PFSK-1 (cell line): Measurements from ENCODE around the gene NCKIPSD.

ENCODE experiments used
- POLR2AphosphoS5 ChIP-seq: IDR thresholded peaks from 2 replicates; pipeline ENCODE4 v1.6.1; 2012; ENCODE audit warnings: low read depth, mild to moderate bottlenecking, control low read depth, low read length, moderate library complexity
- TAF1 ChIP-seq: IDR thresholded peaks from 2 replicates; pipeline ENCODE4 v1.6.1; 2012; ENCODE audit warnings: low read length, control low read depth, borderline replicate concordance; ENCODE audit not compliant: insufficient read depth
- TF ChIP-seq, protein P1 (sequence below), 2 experiments: IDR thresholded peaks; 2 replicates each; pipeline versions ENCODE4 v1.6.1 to v1.8.0; 2011 to 2012; ENCODE audit warnings: low read depth in 2 of 2, low read length in 2 of 2, control low read depth in 1 of 2, inconsistent platforms in 1 of 2, mild to moderate bottlenecking in 1 of 2, moderate library complexity in 1 of 2; ENCODE audit not compliant: insufficient read depth in 1 of 2

DNA sequence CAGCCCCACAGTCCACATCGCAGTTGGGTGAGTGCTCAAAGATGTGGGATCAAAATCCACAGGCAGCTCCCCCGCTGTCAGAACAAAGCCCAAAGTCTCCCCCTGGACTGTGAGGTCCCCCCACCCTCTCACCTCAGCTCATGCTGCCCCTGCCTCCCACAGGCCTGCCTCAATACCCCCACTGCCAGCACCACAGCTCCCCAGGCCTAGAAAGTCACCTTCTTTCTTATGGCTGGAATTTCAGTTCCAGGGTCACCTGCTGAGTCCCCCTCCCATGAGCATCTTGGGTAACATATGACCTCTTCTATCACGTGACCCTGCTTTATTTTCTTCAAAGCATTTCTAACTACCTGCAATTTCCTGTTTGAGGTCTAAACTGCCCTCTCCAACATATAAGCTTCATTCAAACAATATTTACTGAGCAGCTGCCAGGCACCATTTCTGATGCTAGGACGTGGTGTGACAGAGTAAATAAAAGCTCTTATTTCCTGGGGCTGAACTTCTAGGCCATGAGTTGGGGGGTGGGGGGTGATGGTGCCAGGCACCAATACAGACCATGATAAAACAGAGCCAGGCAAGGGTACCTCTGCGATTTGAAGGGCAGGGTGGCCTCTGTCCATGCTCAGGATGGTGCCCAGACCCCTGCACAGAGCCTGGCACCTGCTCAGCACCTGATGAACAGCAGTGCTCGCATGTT lies 61.7 kb downstream of the NCKIPSD start:
- TF ChIP-seq POLR2AphosphoS5, result no peak
- TF ChIP-seq, protein P1, sequence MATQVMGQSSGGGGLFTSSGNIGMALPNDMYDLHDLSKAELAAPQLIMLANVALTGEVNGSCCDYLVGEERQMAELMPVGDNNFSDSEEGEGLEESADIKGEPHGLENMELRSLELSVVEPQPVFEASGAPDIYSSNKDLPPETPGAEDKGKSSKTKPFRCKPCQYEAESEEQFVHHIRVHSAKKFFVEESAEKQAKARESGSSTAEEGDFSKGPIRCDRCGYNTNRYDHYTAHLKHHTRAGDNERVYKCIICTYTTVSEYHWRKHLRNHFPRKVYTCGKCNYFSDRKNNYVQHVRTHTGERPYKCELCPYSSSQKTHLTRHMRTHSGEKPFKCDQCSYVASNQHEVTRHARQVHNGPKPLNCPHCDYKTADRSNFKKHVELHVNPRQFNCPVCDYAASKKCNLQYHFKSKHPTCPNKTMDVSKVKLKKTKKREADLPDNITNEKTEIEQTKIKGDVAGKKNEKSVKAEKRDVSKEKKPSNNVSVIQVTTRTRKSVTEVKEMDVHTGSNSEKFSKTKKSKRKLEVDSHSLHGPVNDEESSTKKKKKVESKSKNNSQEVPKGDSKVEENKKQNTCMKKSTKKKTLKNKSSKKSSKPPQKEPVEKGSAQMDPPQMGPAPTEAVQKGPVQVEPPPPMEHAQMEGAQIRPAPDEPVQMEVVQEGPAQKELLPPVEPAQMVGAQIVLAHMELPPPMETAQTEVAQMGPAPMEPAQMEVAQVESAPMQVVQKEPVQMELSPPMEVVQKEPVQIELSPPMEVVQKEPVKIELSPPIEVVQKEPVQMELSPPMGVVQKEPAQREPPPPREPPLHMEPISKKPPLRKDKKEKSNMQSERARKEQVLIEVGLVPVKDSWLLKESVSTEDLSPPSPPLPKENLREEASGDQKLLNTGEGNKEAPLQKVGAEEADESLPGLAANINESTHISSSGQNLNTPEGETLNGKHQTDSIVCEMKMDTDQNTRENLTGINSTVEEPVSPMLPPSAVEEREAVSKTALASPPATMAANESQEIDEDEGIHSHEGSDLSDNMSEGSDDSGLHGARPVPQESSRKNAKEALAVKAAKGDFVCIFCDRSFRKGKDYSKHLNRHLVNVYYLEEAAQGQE (IDR thresholded peaks at IDR 0.05; ENCODE audit: insufficient read depth in 1 of 2, low read depth in 2 of 2, low read length in 2 of 2), result no peak
- no peak for TF ChIP-seq TAF1
